A549 treated with AZD9567 at 1 μM for 4 hours (cell line): ENCODE data around the gene FRRS1L. TPM values are rescaled to one million over a fixed set of nuclear protein-coding genes. Genes with fewer than 3 reads are reported as not detected.

Source experiments
- total RNA-seq: library from RNA; stranded (reverse); fragments of 200-300 nt; extraction: Qiagen RNA extraction; gene quantifications from 5 replicates; pipeline ENCODE4 v1.2.3, GENCODE V29; 2022; ENCODE audit not compliant: insufficient read depth

The FRRS1L gene
- 0.12 to 0.27 TPM (median 0.13 TPM) in 4 of 5 replicates, not detected in the other for total RNA-seq

GRCh38 chr9:109166771-109167601 is at the start of gene FRRS1L:
Gene FRRS1L, minus strand, starts transcription at chr9:109167249. Its CDS starts 111 bp downstream, at chr9:109167138.

GRCh38 chr9:109119439-109120203 is 47.4 kb downstream of the FRRS1L start, which contains the start of gene TMEM245:
Gene TMEM245, minus strand, starts transcription at chr9:109119947. Its CDS starts 34 bp downstream, at chr9:109119913.

Other genes with a start within 250 kb of the FRRS1L start
- gene ELP1, start 233.1 kb downstream of the FRRS1L start, total RNA-seq: 19.2 to 28.7 TPM (median 20.5 TPM) in 5 replicates
- 20.0 to 33.0 TPM (median 21.3 TPM) in 5 replicates for gene ABITRAM, start 232.8 kb downstream of the FRRS1L start, total RNA-seq
- gene CTNNAL1, start 153.8 kb downstream of the FRRS1L start, total RNA-seq: 44.4 to 55.1 TPM (median 49.9 TPM) in 5 replicates
- 36.8 to 52.4 TPM (median 49.7 TPM) in 5 replicates for gene TMEM245, start 47.3 kb downstream of the FRRS1L start, total RNA-seq
- gene EPB41L4B, start 153.8 kb upstream of the FRRS1L start, total RNA-seq: 14.4 to 17.8 TPM (median 16.6 TPM) in 5 replicates